Stomach (tissue), 9 donors: Measurements from ENCODE around the gene FEZ2. TPM values are rescaled to one million over a fixed set of nuclear protein-coding genes. Genes with fewer than 3 reads are reported as not detected.

Experiments
- DNase-seq, 2 donors: peaks; one replicate each; pipeline versions ENCODE4 v3.0.0 to v3.0.0-alpha.2; 2013 to 2019
- H3K27ac ChIP-seq, 5 donors: fragments of 200-600 bp in 4 of 5; sonication (generic) in 4 of 5; one replicate each; pipeline ENCODE4 v1.5.1; 2013 to 2019; ENCODE audit warnings: mild to moderate bottlenecking in 1 of 5, moderate library complexity in 1 of 5
- H3K27me3 ChIP-seq, 3 donors: fragments of 200-600 bp; sonication (generic); one replicate each; pipeline ENCODE4 v1.5.1; 2017 to 2019; ENCODE audit warnings: mixed run types in 1 of 3
- H3K36me3 ChIP-seq, 4 donors: fragments of 200-600 bp; sonication (generic); 1 replicate in 3 of 4; 2 replicates in 1 of 4; pipeline ENCODE4 v1.5.1; 2016 to 2019
- H3K4me1 ChIP-seq, 4 donors: fragments of 200-600 bp; sonication (generic); one replicate each; pipeline ENCODE4 v1.5.1; 2016 to 2019
- H3K4me3 ChIP-seq, 4 donors: fragments of 200-600 bp; sonication (generic) in 3 of 4; one replicate each; pipeline ENCODE4 v1.5.1; 2016 to 2019; ENCODE audit warnings: mild to moderate bottlenecking in 1 of 4
- H3K9me3 ChIP-seq, 4 donors: fragments of 200-600 bp; sonication (generic); one replicate each; pipeline ENCODE4 v1.5.1; 2016 to 2019
- CTCF ChIP-seq, 7 experiments: fragments of 450-650 bp in 4 of 7; fragments of 200-600 bp in 3 of 7; sonication (generic) in 3 of 7; IDR thresholded peaks; one replicate each; pipeline ENCODE4 v1.5.1; 2016 to 2019; ENCODE audit warnings: antibody characterized with exemption in 7 of 7, control low read depth in 2 of 7, mild to moderate bottlenecking in 1 of 7
- EP300 ChIP-seq: sonication (generic); formaldehyde crosslinking; IDR thresholded peaks from one replicate; pipeline ENCODE4 v1.6.1; 2017; ENCODE audit warnings: antibody characterized with exemption
- POLR2A ChIP-seq, 4 donors: fragments of 450-650 bp; IDR thresholded peaks; one replicate each; pipeline ENCODE4 v1.6.1; 2016; ENCODE audit warnings: antibody characterized with exemption in 4 of 4, control low read depth in 2 of 4, mild to moderate bottlenecking in 1 of 4, moderate library complexity in 1 of 4
- POLR2AphosphoS5 ChIP-seq, 3 donors: sonication (generic); formaldehyde crosslinking; IDR thresholded peaks; one replicate each; pipeline ENCODE4 v1.6.1; 2016; ENCODE audit warnings: antibody characterized with exemption in 3 of 3
- WGBS, 5 donors: extraction: QIAGEN DNeasy Blood & Tissue Kit in 3 of 5; methylation state at CpG; one replicate each; pipeline versions ENCODE4 v1.1.5 to v1.1.7; 2013 to 2018; 5-methylcytosine and 5-hydroxymethylcytosine counted together
- intact Hi-C: fragments of 100-400 bp; cut with DNase I; formaldehyde crosslinking; loops from one replicate; pipeline ENCODE4 v1.15.1; 2023; ENCODE audit warnings: low total_unique reads
- polyA plus RNA-seq, 3 donors: library from polyadenylated mRNA; stranded (reverse); fragments of 200-250 nt; gene quantifications; one replicate each; pipeline ENCODE4 v1.2.3, GENCODE V29; 2013
- total RNA-seq, 5 donors: library from RNA; depleted of rRNA; stranded (reverse); fragments of >200 nt; gene quantifications; one replicate each; pipeline versions ENCODE4 v1.1.0 to v1.2.3, GENCODE V29; 2014 to 2016
- donor health status: healthy with polysubstance abuse.
- donor health status: Bipolar disorder and iron deficiency.
- donor health status: healthy.

Gene FEZ2
- total and polyA plus RNA-seq, 8 donors = 17.7 to 100.0 (median 25.8) TPM

- Histone ChIP-seq H3K27me3 (no peaks in the 10 kb centered on the region), H3K4me1 (no peaks in the 10 kb centered on the region), H3K4me3 (no peak overlapping the region), H3K36me3 (no peaks in the 10 kb centered on the region), H3K9me3 (peaks cover 0 to 22% (median 12%) of the 10 kb centered on the region in 4 donors), H3K27ac (no peak overlapping the region)
- TF ChIP-seq POLR2A (IDR thresholded peaks at IDR 0.05) (no peak), POLR2AphosphoS5 (IDR thresholded peaks at IDR 0.05) (no peak), EP300 (no peak), CTCF (IDR thresholded peaks at IDR 0.05) (no peak)
- intact Hi-C loops = no loop called here
- no peak for DNase-seq
- 64 to 88% (median 83%) methylated on average over 3 of the region's 3 CpGs for WGBS, 5 donors
Measured at GRCh38 chr2:36626756-36627155, 28.8 kb upstream of the FEZ2 start.

- no peak overlapping the region for H3K4me3 ChIP-seq
- no peaks in the 10 kb centered on the region for H3K27me3 ChIP-seq
- no peak overlapping the region for H3K27ac ChIP-seq
- H3K4me1 ChIP-seq = no peaks in the 10 kb centered on the region
- no peaks in the 10 kb centered on the region for H3K36me3 ChIP-seq
- DNase-seq = no peak
- H3K9me3 ChIP-seq = peaks cover 0 to 22% (median 12%) of the 10 kb centered on the region in 4 donors
- 95 to 97% (median 97%) methylated on average over 3 of the region's 3 CpGs for WGBS, 5 donors
- TF ChIP-seq CTCF (IDR thresholded peaks at IDR 0.05) (no peak), EP300 (no peak), POLR2A (IDR thresholded peaks at IDR 0.05) (no peak), POLR2AphosphoS5 (IDR thresholded peaks at IDR 0.05) (no peak)
- intact Hi-C loops = no loop called here
Measured at GRCh38 chr2:36626071-36626470, 28.1 kb upstream of the FEZ2 start.

- intact Hi-C loops = no loop called here
- H3K27ac ChIP-seq = no peak overlapping the region
- no peak overlapping the region for H3K4me3 ChIP-seq
- no peaks in the 10 kb centered on the region for H3K27me3 ChIP-seq
- H3K9me3 ChIP-seq = peaks cover 0 to 22% (median 12%) of the 10 kb centered on the region in 4 donors
- WGBS, 5 donors = 74 to 85% (median 78%) methylated on average over 2 of the region's 2 CpGs
- H3K4me1 ChIP-seq = no peaks in the 10 kb centered on the region
- H3K36me3 ChIP-seq = no peaks in the 10 kb centered on the region
- DNase-seq = no peak
- TF ChIP-seq POLR2AphosphoS5 (IDR thresholded peaks at IDR 0.05) (no peak), CTCF (IDR thresholded peaks at IDR 0.05) (no peak), EP300 (no peak), POLR2A (IDR thresholded peaks at IDR 0.05) (no peak)
Measured at GRCh38 chr2:36625304-36625703, 27.3 kb upstream of the FEZ2 start.

- H3K9me3 ChIP-seq = peaks cover 0 to 11% (median 6%) of the 10 kb centered on the region in 4 donors
- no peak overlapping the region for H3K27ac ChIP-seq
- no peaks in the 10 kb centered on the region for H3K27me3 ChIP-seq
- no peak for TF ChIP-seq POLR2AphosphoS5 (IDR thresholded peaks at IDR 0.05)
- TF ChIP-seq POLR2A (IDR thresholded peaks at IDR 0.05) = no peak
- TF ChIP-seq EP300 = no peak
- TF ChIP-seq CTCF (IDR thresholded peaks at IDR 0.05) = no peak
- H3K4me1 ChIP-seq = no peaks in the 10 kb centered on the region
- WGBS, 5 donors = 87 to 97% (median 92%) methylated on average over 2 of the region's 2 CpGs
- no peak for DNase-seq
- H3K4me3 ChIP-seq = no peak overlapping the region
- intact Hi-C loops = no loop called here
- H3K36me3 ChIP-seq = no peaks in the 10 kb centered on the region
Measured at GRCh38 chr2:36620321-36620720, 22.4 kb upstream of the FEZ2 start.
